ENCODE results near the gene PTHLH. TPM values are rescaled to one million over a fixed set of nuclear protein-coding genes. Genes with fewer than 3 reads are reported as not detected.

PTHLH gene
- total RNA-seq, 2 donors from 2014 or later, result not detected

GRCh38 chr12:27967551-27968054, 4.9 kb downstream of the PTHLH start:
- H3K4me3 Mint-ChIP-seq, result no peak overlapping the region
- no peak overlapping the region for H3K27ac Mint-ChIP-seq
- no peak for ATAC-seq (replicated peaks)
- peaks cover 13% of the 10 kb centered on the region for H3K4me1 Mint-ChIP-seq
- H3K27me3 Mint-ChIP-seq, result peaks cover 60% of the 10 kb centered on the region
- H3K36me3 Mint-ChIP-seq (ENCODE audit: low read depth), result peaks cover 6% of the 10 kb centered on the region
- H3K9me3 Mint-ChIP-seq, result peaks cover 5% of the 10 kb centered on the region

- ATAC-seq (replicated peaks), result peak; percentile 63
- Mint-ChIP-seq H3K9me3 (peaks cover 5% of the 10 kb centered on the region), H3K4me3 (no peak overlapping the region), H3K27ac (no peak overlapping the region), H3K27me3 (peaks cover 62% of the 10 kb centered on the region), H3K4me1 (peaks cover 13% of the 10 kb centered on the region), H3K36me3 (ENCODE audit: low read depth) (peaks cover 6% of the 10 kb centered on the region)
These were observed 5.7 kb downstream of the PTHLH start for GRCh38 chr12:27966870-27967269.

- no peak overlapping the region for H3K4me3 Mint-ChIP-seq
- peaks cover 59% of the 10 kb centered on the region for H3K27me3 Mint-ChIP-seq
- H3K36me3 Mint-ChIP-seq (ENCODE audit: low read depth), result peaks cover 6% of the 10 kb centered on the region
- H3K4me1 Mint-ChIP-seq, result peaks cover 13% of the 10 kb centered on the region
- no peak for ATAC-seq (replicated peaks)
- no peak overlapping the region for H3K27ac Mint-ChIP-seq
- H3K9me3 Mint-ChIP-seq, result peaks cover 5% of the 10 kb centered on the region
These were observed 6.6 kb downstream of the PTHLH start for GRCh38 chr12:27965966-27966365.

GRCh38 chr12:27965411-27965810, 7.1 kb downstream of the PTHLH start:
- ATAC-seq (replicated peaks), result no peak
- H3K4me3 Mint-ChIP-seq, result no peak overlapping the region
- peaks cover 13% of the 10 kb centered on the region for H3K4me1 Mint-ChIP-seq
- peaks cover 5% of the 10 kb centered on the region for H3K9me3 Mint-ChIP-seq
- peaks cover 58% of the 10 kb centered on the region for H3K27me3 Mint-ChIP-seq
- peaks cover 6% of the 10 kb centered on the region for H3K36me3 Mint-ChIP-seq (ENCODE audit: low read depth)
- H3K27ac Mint-ChIP-seq, result no peak overlapping the region

GRCh38 chr12:27964123-27964522, 8.4 kb downstream of the PTHLH start:
- ATAC-seq (replicated peaks), result no peak
- peaks cover 5% of the 10 kb centered on the region for H3K9me3 Mint-ChIP-seq
- peaks cover 57% of the 10 kb centered on the region for H3K27me3 Mint-ChIP-seq
- no peaks in the 10 kb centered on the region for H3K36me3 Mint-ChIP-seq (ENCODE audit: low read depth)
- H3K4me1 Mint-ChIP-seq, result peaks cover 4% of the 10 kb centered on the region
- H3K4me3 Mint-ChIP-seq, result no peak overlapping the region
- no peak overlapping the region for H3K27ac Mint-ChIP-seq

- no peaks in the 10 kb centered on the region for H3K4me1 Mint-ChIP-seq
- no peak for ATAC-seq (replicated peaks)
- H3K27ac Mint-ChIP-seq, result no peak overlapping the region
- H3K4me3 Mint-ChIP-seq, result no peak overlapping the region
- no peaks in the 10 kb centered on the region for H3K36me3 Mint-ChIP-seq (ENCODE audit: low read depth)
- peaks cover 5% of the 10 kb centered on the region for H3K9me3 Mint-ChIP-seq
- H3K27me3 Mint-ChIP-seq, result peaks cover 48% of the 10 kb centered on the region
These were observed 11.7 kb downstream of the PTHLH start for GRCh38 chr12:27960821-27961220.

- Mint-ChIP-seq H3K4me1 (no peaks in the 10 kb centered on the region), H3K9me3 (peaks cover 5% of the 10 kb centered on the region), H3K36me3 (ENCODE audit: low read depth) (no peaks in the 10 kb centered on the region), H3K4me3 (no peak overlapping the region), H3K27ac (no peak overlapping the region), H3K27me3 (peaks cover 35% of the 10 kb centered on the region)
- no peak for ATAC-seq (replicated peaks)
These were observed 13.9 kb downstream of the PTHLH start for GRCh38 chr12:27958675-27959074.

- Mint-ChIP-seq H3K4me3 (no peak overlapping the region), H3K9me3 (no peaks in the 10 kb centered on the region), H3K27me3 (peaks cover 25% of the 10 kb centered on the region), H3K36me3 (ENCODE audit: low read depth) (no peaks in the 10 kb centered on the region), H3K4me1 (no peaks in the 10 kb centered on the region), H3K27ac (no peak overlapping the region)
- ATAC-seq (replicated peaks), result no peak
These were observed 15.2 kb downstream of the PTHLH start for GRCh38 chr12:27957366-27957765.

- Mint-ChIP-seq H3K4me3 (no peak overlapping the region), H3K27ac (no peak overlapping the region), H3K27me3 (peaks cover 7% of the 10 kb centered on the region), H3K4me1 (no peaks in the 10 kb centered on the region), H3K36me3 (ENCODE audit: low read depth) (no peaks in the 10 kb centered on the region), H3K9me3 (no peaks in the 10 kb centered on the region)
- ATAC-seq (replicated peaks), result no peak
These were observed 18.7 kb downstream of the PTHLH start for GRCh38 chr12:27953817-27954216.

GRCh38 chr12:27953348-27953747, 19.2 kb downstream of the PTHLH start:
- no peaks in the 10 kb centered on the region for H3K4me1 Mint-ChIP-seq
- H3K9me3 Mint-ChIP-seq, result no peaks in the 10 kb centered on the region
- H3K27me3 Mint-ChIP-seq, result peaks cover 4% of the 10 kb centered on the region
- H3K27ac Mint-ChIP-seq, result no peak overlapping the region
- no peaks in the 10 kb centered on the region for H3K36me3 Mint-ChIP-seq (ENCODE audit: low read depth)
- H3K4me3 Mint-ChIP-seq, result no peak overlapping the region
- ATAC-seq (replicated peaks), result no peak

GRCh38 chr12:27952510-27952909, 20.0 kb downstream of the PTHLH start:
- ATAC-seq (replicated peaks), result no peak
- Mint-ChIP-seq H3K27me3 (peaks cover under 1% of the 10 kb centered on the region), H3K36me3 (ENCODE audit: low read depth) (no peaks in the 10 kb centered on the region), H3K27ac (no peak overlapping the region), H3K4me1 (no peaks in the 10 kb centered on the region), H3K4me3 (no peak overlapping the region), H3K9me3 (no peaks in the 10 kb centered on the region)

GRCh38 chr12:27951898-27952297, 20.6 kb downstream of the PTHLH start:
- no peak overlapping the region for H3K27ac Mint-ChIP-seq
- H3K4me1 Mint-ChIP-seq, result no peaks in the 10 kb centered on the region
- H3K9me3 Mint-ChIP-seq, result no peaks in the 10 kb centered on the region
- no peak for ATAC-seq (replicated peaks)
- peaks cover 3% of the 10 kb centered on the region for H3K27me3 Mint-ChIP-seq
- no peaks in the 10 kb centered on the region for H3K36me3 Mint-ChIP-seq (ENCODE audit: low read depth)
- no peak overlapping the region for H3K4me3 Mint-ChIP-seq

- Mint-ChIP-seq H3K27ac (no peak overlapping the region), H3K4me1 (no peaks in the 10 kb centered on the region), H3K36me3 (ENCODE audit: low read depth) (no peaks in the 10 kb centered on the region), H3K9me3 (no peaks in the 10 kb centered on the region), H3K4me3 (no peak overlapping the region), H3K27me3 (peaks cover 7% of the 10 kb centered on the region)
- ATAC-seq (replicated peaks), result no peak
These were observed 26.1 kb downstream of the PTHLH start for GRCh38 chr12:27946421-27946820.

GRCh38 chr12:27940756-27941402, 31.7 kb downstream of the PTHLH start:
- Mint-ChIP-seq H3K4me3 (no peak overlapping the region), H3K36me3 (ENCODE audit: low read depth) (no peaks in the 10 kb centered on the region), H3K27me3 (peaks cover 4% of the 10 kb centered on the region), H3K4me1 (no peaks in the 10 kb centered on the region), H3K9me3 (no peaks in the 10 kb centered on the region), H3K27ac (no peak overlapping the region)
- ATAC-seq (replicated peaks), result peak; percentile 84

- Mint-ChIP-seq H3K27ac (no peak overlapping the region), H3K9me3 (no peaks in the 10 kb centered on the region), H3K4me1 (no peaks in the 10 kb centered on the region), H3K36me3 (ENCODE audit: low read depth) (no peaks in the 10 kb centered on the region), H3K27me3 (peaks cover 4% of the 10 kb centered on the region), H3K4me3 (no peak overlapping the region)
- ATAC-seq (replicated peaks), result no peak
These were observed 32.3 kb downstream of the PTHLH start for GRCh38 chr12:27940245-27940644.
